GM20431 (cell line): ENCODE measurements around the gene MED12L.
"Not testable (repeated sequence)": the region's sequence is repeated elsewhere in the genome, so short reads cannot be mapped to it uniquely, and the experiment has no call there.

ENCODE experiments used
- in situ Hi-C: fragments of 300-500 bp; cut with MseI, MboI; formaldehyde crosslinking; loops from one replicate; pipeline ENCODE4 v1.15.0; 2020; ENCODE audit warnings: low sequenced_read_pairs; ENCODE audit not compliant: unreplicated experiment

Gene MED12L

DNA sequence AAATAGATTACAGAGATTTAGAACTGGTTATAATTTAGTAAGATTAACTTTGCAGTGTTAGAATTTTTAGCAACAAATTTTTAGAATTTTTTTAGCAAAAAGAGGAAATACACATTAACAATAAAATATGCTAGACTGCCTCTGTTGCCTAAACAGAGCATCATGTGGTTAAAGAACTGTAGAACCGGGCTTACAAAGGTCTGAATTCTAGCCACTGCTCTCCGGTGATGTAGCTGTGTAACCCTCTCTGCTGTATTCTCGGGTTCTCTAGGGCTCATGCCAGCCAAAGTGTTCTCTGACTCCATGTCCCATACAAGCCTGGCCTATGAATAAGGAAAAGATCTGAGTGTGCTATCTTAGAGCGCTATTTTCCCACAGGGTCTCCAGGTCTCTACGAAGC, 302.0 kb downstream of the MED12L start:
- in situ Hi-C loops: no loop called here

DNA sequence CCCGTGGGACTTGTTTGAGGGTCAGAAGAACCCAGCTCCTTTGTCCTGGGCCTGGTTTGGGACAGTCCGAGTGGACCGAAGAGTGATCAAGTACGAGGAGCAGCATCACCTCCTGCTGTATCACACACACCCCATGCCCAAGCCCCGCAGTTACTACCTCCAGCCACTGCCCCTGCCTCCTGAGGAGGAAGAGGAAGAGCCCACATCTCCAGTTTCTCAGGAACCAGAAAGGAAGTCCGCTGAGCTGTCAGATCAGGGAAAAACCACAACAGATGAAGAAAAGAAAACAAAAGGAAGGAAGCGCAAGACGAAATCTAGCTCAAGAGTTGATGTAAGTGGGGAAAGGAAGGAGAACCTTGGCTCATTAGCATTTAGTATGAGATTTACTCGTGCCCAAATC, 302.4 kb downstream of the MED12L start:
- in situ Hi-C loops: no loop called here

DNA sequence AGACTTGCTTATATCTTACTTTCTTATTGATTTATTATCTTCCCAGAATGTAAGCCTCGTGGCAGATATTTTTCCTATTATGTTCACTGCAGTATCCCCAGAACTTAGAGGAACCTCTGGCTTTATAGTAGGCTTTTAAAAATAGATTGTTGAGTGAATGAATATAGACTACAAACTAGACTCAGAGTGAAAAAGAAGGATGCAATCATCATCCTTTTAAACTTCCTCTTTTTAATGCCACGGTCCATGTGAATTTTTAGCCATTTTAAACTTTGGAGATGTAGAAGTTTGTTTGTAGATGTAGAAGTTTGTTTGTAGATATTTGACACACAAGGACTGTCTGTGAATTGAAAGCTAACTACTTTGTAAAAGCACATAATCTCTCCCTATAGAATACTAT, 306.3 kb downstream of the MED12L start:
- in situ Hi-C loops: no loop called here

DNA sequence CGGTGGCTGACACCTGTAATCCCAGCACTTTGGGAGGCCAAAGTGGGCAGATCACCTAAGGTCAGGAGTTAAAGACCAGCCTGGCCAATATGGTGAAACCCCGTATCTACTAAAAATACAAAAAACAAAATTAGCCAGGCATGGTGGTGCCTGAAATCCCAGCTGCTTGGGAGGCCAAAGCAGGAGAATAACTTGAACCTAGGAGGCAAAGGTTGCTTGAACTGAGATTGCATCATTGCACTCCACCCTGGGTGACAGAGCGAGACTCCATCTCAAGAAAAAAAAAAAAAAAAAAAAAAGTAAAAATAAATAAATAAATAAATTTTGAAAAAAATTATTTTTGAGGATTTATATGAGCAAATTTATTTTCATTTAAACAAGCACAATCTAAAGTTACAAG, 306.7 kb downstream of the MED12L start:
- in situ Hi-C loops: not testable (repeated sequence)

DNA sequence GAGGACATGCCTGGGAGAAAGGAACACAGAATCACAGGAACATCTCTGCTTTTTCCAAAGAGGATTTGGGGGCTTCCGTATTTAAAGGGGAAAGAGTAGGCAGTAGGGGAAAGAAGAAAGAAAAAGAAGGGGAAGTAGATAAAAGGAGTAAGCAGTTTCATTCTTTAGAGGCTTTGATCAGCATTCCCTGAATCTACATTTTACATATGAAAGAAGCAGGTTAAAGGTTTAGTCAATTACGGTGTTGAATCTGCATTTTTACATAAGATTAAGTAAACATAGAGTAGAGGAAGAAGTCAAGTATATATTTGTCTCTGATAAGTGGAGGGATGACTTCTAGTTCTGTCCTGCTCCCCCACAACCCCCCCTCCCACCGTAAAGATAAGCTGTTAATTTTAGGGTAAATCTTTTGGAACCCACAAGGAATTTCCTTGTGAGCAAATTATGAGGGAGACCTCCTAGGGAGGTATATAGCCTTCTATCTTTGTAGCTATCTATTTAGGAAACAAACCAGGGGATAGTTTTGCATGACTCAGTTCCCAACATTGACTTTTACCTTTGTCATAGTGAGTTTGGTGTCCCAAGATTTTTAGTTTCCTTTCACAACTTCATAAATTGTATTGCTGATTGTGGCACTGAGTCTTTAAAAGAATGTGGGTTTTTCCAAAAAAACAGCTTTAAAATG, 307.8 kb downstream of the MED12L start:
- in situ Hi-C loops: no loop called here

DNA sequence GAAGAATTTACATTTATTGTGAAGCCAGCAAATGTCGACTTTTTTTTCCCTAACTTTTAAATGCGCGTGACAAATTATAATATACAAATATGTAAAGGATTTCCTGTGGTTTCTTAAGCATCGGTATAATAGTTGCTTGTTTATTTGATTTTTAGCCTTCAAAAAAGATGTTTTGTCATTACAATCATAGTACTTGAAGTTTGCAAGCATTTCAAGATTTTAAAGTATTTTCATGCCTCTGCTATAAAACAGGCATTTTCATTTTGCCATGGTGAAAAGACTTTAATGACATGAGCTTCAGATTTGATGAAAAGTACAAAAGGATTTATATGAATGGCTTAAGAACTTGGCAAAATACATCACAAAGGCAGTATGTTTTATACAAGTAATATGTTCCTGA, 308.5 kb downstream of the MED12L start:
- in situ Hi-C loops: no loop called here

DNA sequence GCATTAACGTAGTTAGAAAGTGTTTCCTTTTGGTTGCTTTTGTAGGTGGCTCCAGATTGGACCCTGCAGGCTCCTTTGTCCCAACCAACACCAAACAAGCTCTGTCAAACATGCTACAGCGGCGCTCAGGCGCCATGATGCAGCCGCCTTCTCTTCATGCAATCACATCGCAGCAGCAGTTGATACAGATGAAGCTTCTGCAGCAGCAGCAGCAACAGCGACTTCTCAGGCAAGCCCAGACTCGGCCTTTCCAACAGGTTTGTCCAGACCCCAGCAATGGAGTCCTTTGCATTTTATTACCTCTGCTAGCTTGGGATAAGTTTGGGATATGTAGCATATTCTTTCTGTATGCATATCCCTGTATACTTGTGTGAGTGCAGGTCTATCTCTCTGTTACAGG, 309.1 kb downstream of the MED12L start:
- in situ Hi-C loops: no loop called here

DNA sequence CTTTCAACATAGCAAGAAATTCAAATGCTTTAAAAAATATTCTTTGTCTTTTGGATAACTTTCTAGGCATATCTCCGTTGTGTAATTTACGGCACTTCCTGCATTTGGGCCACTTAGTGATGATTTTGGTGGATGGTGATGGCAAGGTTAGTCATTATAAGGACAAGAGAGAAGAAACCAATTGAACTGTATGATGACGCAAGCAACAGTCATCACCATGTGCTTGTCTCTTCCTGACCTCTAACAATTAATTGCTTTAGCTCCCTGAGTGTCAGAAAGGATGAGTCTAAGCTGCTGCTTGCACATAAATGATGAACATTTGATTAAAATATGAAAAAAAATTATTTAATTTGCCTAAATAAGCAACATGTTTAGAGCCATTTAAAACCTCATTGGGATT, 310.3 kb downstream of the MED12L start:
- in situ Hi-C loops: no loop called here

DNA sequence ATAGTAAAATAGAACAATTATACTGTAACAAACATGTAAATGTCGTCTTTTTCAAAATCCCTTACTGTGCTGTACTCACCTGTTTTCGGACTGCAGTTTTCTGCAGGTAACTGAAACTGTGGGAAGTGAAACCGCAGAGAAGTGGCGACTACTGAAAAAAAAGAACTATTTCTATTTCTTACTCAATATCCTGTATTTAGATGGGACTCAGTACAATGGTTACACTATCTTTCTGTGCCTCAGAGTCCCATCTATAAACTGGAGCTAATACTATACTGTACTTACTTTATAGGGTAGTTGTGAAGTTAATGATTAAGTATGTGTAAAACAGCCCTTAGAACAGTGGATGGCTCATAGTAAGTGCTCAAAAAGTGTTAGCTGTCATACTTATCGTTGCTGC, 313.4 kb downstream of the MED12L start:
- in situ Hi-C loops: no loop called here

DNA sequence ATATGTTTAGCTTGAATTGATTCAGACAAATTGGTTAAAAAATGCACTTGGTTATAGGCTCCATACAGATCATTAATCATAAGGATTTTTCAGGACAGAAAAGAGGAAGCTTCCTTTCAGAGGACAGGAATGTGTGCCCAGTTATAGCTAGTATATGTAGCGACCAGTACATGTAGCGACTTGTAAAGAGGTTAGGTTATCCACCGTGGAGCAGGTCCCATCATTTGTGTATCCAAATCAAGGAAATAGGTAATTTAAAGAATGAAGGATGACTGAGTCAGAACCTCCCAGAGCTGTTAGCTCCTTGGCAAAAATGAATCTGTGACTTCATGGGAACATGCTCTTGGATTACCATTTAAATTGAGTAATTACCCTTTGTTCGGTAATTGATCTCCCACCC, 314.9 kb downstream of the MED12L start:
- in situ Hi-C loops: no loop called here

DNA sequence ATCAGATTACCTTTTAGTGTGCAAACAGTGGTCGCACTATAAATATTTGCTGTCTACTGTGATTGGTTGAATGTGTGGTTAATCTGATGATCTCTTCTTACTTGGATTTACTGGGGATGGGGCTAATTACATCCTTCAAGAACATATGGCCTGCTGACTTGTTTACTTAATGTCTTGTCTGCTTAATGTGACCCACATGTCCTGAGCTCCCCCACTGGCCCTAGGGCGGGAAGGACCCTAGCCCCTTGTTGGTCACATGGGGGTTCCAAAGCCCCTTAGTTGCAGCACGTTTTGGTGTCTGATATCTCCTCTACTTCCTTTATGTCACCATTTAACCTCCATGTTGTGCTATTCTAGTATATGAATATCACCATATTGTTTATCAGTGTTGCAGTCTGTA, 316.9 kb downstream of the MED12L start:
- in situ Hi-C loops: no loop called here

DNA sequence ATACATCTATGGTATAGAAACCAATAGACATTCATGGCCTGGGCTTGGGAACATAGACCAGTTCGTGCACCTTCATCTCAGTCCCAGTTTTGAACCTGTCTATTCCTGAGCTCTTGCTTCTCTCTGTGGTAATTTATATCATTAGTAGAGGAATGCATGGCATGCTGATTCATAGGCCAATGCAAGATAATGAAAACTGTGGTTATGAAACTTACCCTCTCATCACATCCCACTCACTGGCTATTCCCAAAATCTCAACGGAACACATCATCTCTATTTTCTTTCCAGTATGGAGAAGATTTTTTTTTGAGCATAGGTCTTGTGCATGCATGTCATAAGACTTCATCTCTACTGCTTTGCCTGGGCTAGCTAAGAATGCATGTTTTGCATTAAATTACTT, 317.8 kb downstream of the MED12L start:
- in situ Hi-C loops: no loop called here

DNA sequence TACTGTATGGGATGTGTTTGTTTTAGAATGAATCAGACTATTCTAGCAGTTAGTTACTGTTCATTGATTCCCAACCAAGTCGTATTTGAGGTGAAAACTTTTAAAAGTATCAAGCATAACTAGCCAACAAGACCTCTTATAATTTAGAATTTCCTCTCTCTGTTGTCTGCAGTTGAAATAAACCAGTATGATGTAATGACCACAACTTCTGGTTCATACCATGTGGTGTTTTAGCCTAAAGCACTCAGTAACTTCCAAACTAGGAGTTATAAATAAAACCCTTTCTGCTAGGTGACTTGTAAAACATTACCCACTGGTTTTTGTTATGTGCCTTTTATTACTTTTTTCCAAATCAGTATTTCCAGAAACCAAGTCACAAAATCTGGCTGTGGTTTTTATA, 318.9 kb downstream of the MED12L start:
- in situ Hi-C loops: no loop called here

DNA sequence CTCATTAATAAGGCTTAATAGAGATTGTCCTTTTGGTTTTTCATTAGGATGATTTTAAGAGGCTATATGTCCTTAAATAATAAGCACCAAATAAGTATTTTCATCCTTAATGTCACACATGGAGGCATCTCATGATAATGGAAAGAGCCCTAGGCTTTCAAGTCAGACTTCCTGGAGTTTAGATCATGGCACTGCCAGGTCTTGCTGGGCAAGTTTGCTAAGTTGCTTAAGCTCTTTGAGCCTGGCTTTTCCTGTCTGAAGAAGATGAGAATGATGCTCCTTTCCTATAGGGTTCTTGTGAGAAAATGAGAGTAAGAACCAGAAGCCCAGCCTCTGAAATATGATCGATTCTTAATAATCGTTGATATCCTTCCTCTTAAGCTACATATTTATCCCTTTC, 322.5 kb downstream of the MED12L start:
- in situ Hi-C loops: no loop called here

DNA sequence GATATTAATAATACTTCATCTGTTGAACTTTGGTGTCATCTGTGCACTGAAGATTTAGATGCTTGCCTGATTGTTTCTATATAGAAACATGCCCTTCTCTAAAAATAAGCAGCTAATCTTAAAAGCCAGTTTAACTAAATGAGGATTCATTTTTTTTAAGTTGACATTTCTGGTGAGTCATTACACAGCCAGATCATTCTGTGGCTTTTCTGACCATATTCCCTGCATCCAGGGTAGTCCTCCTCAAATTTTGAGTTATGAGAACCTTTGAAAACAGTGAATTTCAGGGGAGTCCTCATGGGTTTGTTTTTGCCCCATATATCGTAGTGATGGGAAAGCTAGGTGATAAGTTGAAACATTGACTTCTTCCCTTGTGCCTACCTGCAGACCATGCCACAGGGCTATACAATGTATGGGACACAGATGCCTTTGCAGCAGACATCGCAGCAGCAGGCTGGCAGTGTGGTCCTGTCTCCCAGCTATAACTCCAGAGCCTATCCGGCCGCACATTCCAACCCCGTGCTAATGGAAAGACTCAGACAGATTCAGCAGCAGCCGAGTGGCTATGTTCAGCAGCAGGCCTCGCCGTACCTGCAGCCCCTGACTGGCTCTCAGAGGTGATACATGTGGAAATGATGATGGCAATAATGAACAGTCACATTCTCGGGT, 325.6 kb downstream of the MED12L start:
- in situ Hi-C loops: no loop called here

DNA sequence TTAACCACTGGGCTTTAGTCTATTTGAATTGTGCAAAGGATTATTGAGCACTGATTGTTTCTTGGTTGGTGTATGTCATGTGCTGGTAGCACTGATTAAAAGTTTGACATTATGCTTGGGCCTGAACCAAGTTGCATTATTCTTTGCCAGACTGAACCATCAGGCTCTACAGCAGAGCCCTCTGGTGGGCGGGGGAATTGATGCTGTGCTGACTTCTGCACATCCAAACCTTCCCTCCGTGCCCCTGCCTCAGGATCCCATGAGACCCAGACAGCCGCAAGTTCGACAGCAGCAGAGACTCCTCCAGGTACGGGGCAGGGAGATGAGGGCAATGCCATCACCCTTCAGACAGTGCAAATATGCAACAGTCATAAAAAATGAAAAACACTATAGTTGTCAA, 327.5 kb downstream of the MED12L start:
- in situ Hi-C loops: no loop called here

DNA sequence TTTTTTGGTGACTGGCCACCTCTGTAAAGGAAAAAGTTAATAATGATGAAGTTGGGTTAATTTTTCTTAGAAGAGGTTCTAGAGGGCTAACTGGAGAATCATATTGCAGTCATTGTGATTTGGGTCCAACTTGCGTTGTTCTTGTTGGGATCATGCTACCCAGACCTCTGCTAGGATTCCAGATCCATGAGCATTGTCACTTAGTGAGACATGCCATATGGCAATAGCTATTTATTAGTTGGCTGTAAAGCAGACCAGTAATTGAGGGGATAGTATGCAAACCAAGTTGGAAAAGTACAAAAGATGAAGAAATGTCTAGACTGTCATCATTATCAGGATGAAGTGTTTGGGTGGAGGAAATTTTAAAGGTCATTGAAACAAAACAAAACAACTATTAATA, 329.8 kb downstream of the MED12L start:
- in situ Hi-C loops: no loop called here

DNA sequence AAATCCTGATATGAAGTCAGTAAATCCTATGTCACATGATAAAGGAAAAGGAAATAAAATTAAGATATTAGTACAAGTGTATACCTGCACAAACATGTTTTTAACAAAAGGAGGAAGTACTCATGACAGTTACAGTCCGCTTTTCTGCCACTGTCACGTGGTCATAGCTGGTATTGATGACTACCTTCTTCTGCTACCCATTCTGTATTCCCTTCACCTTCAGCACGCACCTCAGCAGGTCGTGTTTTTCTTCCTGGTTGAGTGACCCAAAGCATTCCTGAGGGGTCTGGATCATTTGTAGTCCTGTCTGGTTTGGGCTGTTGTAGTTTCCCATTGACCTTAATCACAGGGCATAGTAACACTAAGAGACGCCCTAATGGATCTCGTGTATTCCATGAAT, 334.3 kb downstream of the MED12L start:
- in situ Hi-C loops: no loop called here

DNA sequence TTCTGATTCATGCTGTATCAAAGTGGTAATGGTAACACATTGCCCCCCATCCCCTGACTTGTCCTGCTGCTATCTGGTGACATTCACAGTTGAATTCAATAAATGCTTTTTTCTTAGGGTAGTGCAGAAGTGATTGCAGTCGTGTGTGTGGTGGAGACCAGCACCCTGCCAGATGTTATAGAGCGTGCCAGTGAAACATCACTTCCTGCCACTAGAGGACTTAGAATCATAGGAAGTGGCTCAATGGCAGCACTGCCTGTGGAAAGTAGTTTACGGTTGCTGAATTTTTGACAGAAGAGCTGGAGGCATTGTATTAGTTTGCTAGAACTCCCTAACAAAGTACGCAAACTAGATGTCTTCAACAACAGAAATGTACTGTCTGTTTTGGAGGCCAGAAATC, 336.5 kb downstream of the MED12L start:
- in situ Hi-C loops: no loop called here

DNA sequence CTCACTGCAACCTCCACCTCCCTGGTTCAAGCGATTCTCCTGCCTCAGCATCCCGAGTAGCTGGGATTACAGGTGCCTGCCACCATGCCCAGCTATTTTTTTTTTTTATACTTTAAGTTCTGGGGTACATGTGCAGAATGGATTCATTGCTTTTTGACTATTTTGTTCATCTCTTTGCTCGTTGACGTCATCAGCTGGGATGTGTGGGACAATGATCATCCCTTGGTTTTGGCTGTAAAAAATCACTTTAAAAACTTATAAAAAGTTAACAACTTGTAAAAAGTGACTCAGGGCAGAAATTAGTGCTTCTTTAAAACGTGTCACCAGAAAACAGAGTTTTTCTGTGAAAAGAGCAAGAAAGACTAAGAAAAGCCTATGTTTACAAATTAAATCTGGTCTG, 337.6 kb downstream of the MED12L start:
- in situ Hi-C loops: no loop called here

DNA sequence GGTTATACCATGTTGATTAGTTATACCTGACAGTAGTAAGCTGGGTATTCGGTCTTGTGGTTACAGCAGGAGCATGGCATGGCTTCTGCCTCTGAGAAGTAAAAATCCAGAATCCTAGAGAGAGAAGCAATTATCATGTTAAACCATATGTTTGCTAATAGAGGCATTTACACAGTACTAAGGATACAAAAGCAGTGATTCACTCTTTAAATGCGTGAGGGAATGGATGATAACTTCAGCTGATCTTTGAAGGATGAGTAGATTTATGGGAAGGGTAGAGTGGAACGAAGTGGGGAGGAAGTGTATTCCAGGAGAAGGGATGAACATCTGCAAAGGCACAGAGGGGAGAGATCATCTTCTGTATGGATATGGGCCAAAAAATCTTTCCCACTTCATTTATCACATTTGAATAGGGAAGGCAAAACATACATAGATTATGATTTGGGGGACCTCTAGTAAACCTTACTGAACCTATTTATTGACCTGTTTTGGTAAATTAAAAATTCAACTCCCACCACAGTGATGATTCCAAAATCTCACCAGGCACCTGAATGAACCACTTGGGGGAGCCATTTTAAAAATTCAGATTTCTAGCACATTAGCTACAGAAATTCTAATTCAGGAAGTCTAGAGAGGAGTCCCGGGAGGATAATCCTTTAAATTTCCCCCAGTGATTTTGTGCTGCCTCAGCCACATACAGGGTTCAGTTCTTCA, 340.3 kb downstream of the MED12L start:
- in situ Hi-C loops: loop anchor here (25.0 kb wide), 2 partner anchors 412 to 487 kb away; no protein-coding TSS in a partner anchor

DNA sequence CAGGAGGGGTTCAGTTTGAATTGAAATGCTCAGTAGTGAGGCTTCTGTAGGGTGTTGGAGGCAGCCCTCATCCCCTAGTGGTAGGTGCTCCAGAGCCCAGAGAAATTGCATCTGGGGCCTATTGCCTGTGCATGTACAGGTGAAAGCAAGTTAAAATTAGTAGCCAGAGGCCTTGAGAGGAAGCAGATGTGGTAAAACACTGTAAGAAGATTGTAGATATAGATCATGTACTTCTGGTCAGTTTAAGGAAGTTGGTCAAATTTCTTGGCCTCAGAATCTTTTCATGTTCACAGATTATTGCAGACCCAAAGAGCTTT, 340.8 kb downstream of the MED12L start:
- in situ Hi-C loops: loop anchor here (25.0 kb wide), 2 partner anchors 411 to 486 kb away; no protein-coding TSS in a partner anchor
